ENCODE results near the gene CCR3.

The CCR3 gene

DNA sequence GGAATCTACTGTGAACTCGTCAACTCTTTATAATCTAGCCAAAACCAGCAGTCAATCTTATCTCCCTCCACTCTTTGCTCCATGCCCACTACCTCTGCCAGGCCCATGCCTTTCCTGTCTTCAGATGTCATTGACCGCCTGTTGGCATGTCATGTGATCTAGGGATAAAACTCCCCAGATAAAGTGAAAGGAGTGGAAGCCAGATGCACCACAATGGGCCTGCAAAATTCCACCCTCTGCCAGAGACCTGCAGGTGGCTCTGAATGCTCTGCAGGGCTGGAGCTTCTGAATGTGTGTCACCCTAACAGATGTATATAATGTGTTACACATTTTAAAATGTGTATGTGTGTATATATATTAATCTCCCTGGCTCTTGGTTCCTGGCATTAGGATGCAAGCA is 2.3 kb upstream of the CCR3 start:
- no peaks in the 10 kb centered on the region for H3K4me1 ChIP-seq
- TF ChIP-seq, protein P1, sequence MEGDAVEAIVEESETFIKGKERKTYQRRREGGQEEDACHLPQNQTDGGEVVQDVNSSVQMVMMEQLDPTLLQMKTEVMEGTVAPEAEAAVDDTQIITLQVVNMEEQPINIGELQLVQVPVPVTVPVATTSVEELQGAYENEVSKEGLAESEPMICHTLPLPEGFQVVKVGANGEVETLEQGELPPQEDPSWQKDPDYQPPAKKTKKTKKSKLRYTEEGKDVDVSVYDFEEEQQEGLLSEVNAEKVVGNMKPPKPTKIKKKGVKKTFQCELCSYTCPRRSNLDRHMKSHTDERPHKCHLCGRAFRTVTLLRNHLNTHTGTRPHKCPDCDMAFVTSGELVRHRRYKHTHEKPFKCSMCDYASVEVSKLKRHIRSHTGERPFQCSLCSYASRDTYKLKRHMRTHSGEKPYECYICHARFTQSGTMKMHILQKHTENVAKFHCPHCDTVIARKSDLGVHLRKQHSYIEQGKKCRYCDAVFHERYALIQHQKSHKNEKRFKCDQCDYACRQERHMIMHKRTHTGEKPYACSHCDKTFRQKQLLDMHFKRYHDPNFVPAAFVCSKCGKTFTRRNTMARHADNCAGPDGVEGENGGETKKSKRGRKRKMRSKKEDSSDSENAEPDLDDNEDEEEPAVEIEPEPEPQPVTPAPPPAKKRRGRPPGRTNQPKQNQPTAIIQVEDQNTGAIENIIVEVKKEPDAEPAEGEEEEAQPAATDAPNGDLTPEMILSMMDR (IDR thresholded peaks at IDR 0.05): no peak
- H3K9ac ChIP-seq: no peak overlapping the region
- H3K27ac ChIP-seq: no peak overlapping the region
- H3K4me3 ChIP-seq (ENCODE audit: low read depth, low read length): no peak overlapping the region
- no peaks in the 10 kb centered on the region for H3K9me3 ChIP-seq (ENCODE audit: control insufficient read depth, low read length)
- H3K4me2 ChIP-seq (ENCODE audit: low read length): no peak overlapping the region
- H3K36me3 ChIP-seq (ENCODE audit: control insufficient read depth, insufficient read depth, low read length): no peaks in the 10 kb centered on the region
- H3K79me2 ChIP-seq: no peaks in the 10 kb centered on the region
- H3K27me3 ChIP-seq (ENCODE audit: control insufficient read depth, insufficient read depth, low read length): no peaks in the 10 kb centered on the region
- no peak overlapping the region for H2AFZ ChIP-seq

DNA sequence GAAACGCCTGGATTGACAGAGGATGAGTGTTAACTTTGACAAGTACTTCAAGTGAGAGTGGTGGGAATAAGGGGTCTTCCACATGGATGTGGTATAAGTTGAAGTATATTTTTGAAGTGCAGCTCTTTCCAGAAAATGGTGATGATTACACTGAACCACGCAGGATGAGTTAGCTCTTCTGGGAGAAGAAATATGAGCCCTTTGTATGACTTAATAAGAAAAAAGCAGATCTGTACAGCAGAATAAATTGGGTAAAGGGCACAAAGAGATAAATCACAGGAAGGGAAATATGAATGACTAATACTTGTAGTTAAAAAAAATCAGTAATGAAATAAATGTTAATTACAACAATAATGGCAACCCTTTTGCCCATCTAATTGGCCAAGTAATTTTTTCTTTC is 1.3 kb downstream of the CCR3 start:
- Histone ChIP-seq H3K27me3 (ENCODE audit: control insufficient read depth, insufficient read depth, low read length) (no peaks in the 10 kb centered on the region), H3K9ac (no peak overlapping the region), H2AFZ (no peak overlapping the region), H3K9me3 (ENCODE audit: control insufficient read depth, low read length) (no peaks in the 10 kb centered on the region), H3K27ac (no peak overlapping the region), H3K4me3 (ENCODE audit: low read depth, low read length) (no peak overlapping the region), H3K4me2 (ENCODE audit: low read length) (no peak overlapping the region), H3K36me3 (ENCODE audit: control insufficient read depth, insufficient read depth, low read length) (no peaks in the 10 kb centered on the region), H3K4me1 (no peaks in the 10 kb centered on the region), H3K79me2 (no peaks in the 10 kb centered on the region)
- TF ChIP-seq, protein P1 (IDR thresholded peaks at IDR 0.05): no peak

DNA sequence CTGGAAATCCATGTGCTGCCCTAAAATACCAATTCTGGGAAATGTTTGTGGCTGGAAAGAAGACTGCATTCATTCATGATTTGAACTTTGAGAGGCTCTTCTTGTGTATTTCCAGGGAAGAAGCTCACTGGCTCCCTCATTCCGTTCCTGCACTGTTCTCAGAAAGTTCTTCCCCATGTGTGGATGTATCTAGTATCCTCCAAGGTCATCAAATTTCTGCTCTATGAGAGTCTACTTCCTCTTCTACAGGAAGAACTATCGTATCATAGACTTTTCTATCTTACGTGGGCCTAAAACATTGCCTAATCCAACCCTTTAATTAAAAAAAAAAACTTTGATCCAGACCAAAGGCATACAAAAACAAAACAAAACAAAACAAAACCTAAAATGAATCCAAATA is 2.9 kb downstream of the CCR3 start:
- Histone ChIP-seq H3K36me3 (ENCODE audit: control insufficient read depth, insufficient read depth, low read length) (no peaks in the 10 kb centered on the region), H3K4me2 (ENCODE audit: low read length) (no peak overlapping the region), H3K27me3 (ENCODE audit: control insufficient read depth, insufficient read depth, low read length) (no peaks in the 10 kb centered on the region), H2AFZ (no peak overlapping the region), H3K9ac (no peak overlapping the region), H3K9me3 (ENCODE audit: control insufficient read depth, low read length) (no peaks in the 10 kb centered on the region), H3K79me2 (no peaks in the 10 kb centered on the region), H3K4me3 (ENCODE audit: low read depth, low read length) (no peak overlapping the region), H3K4me1 (no peaks in the 10 kb centered on the region), H3K27ac (no peak overlapping the region)
- TF ChIP-seq, protein P1 (IDR thresholded peaks at IDR 0.05): no peak

DNA sequence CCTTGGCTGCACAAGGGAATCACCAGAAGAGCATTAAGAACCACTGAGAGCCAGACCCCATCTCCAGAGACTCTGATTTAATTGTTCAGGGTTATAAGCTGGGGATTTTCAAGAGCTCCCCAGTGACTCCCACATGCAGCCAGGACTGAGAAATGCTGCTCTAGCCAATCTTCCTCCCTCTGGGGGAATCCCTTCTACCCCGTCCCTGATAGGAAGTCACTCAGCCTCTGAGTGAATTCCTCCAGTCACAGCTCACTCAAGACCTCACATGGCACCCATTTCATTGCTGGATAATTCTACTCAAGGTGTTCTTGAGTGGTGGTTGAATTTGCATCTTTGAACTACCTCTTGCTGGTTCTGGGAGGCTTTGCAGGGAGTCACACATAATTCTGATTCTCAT is 10.7 kb downstream of the CCR3 start:
- no peaks in the 10 kb centered on the region for H3K27me3 ChIP-seq (ENCODE audit: control insufficient read depth, insufficient read depth, low read length)
- no peaks in the 10 kb centered on the region for H3K36me3 ChIP-seq (ENCODE audit: control insufficient read depth, insufficient read depth, low read length)
- no peak overlapping the region for H3K4me3 ChIP-seq (ENCODE audit: low read depth, low read length)
- no peaks in the 10 kb centered on the region for H3K9me3 ChIP-seq (ENCODE audit: control insufficient read depth, low read length)
- no peak overlapping the region for H3K27ac ChIP-seq
- no peak overlapping the region for H3K4me2 ChIP-seq (ENCODE audit: low read length)
- no peak overlapping the region for H2AFZ ChIP-seq
- H3K4me1 ChIP-seq: no peaks in the 10 kb centered on the region
- TF ChIP-seq, protein P1 (IDR thresholded peaks at IDR 0.05): no peak
- no peak overlapping the region for H3K9ac ChIP-seq
- H3K79me2 ChIP-seq: no peaks in the 10 kb centered on the region

DNA sequence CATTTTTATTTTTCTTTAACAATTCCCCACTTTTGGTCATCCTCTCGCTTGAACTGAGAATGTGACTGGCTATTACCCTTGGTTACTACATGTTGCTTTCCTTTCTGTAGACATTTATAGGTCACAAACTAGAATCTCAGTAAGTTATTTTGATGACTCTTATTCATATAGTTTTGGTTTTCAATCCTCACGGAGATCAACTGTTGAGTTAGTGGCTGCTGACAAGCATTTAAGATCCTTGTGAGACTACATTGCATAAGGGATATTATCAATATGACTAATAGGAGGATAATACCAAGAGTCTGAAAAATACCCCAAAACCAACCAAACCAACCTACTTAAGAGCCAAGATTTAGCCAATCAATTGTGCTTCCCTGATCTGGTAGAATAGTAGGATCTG is 16.3 kb downstream of the CCR3 start:
- TF ChIP-seq, protein P1 (IDR thresholded peaks at IDR 0.05): no peak
- Histone ChIP-seq H3K79me2 (no peaks in the 10 kb centered on the region), H3K4me2 (ENCODE audit: low read length) (no peak overlapping the region), H3K9me3 (ENCODE audit: control insufficient read depth, low read length) (no peaks in the 10 kb centered on the region), H3K36me3 (ENCODE audit: control insufficient read depth, insufficient read depth, low read length) (no peaks in the 10 kb centered on the region), H3K4me1 (no peaks in the 10 kb centered on the region), H3K27ac (no peak overlapping the region), H3K4me3 (ENCODE audit: low read depth, low read length) (no peak overlapping the region), H3K9ac (no peak overlapping the region), H2AFZ (no peak overlapping the region), H3K27me3 (ENCODE audit: control insufficient read depth, insufficient read depth, low read length) (no peaks in the 10 kb centered on the region)
